ENCODE data around the gene FHIT.

The FHIT gene

GRCh38 chr3:60884005-60884404 is 367.2 kb downstream of the FHIT start:
- peaks cover 5 to 18% of the 10 kb centered on the region in 2 donors for H3K9me3 ChIP-seq (ENCODE audit: control insufficient read depth in 1 of 2, low read length in 2 of 2)
- no peaks in the 10 kb centered on the region for H3K27me3 ChIP-seq (ENCODE audit: low read depth, low read length)
- no peaks in the 10 kb centered on the region for H3K4me1 ChIP-seq (ENCODE audit: control insufficient read depth in 1 of 2, insufficient read depth in 2 of 2, low read length in 2 of 2)
- H3K4me3 ChIP-seq (ENCODE audit: low read depth in 1 of 2, low read length in 2 of 2): no peak overlapping the region
- H3K36me3 ChIP-seq (ENCODE audit: control insufficient read depth in 1 of 2, insufficient read depth in 2 of 2, low read length in 2 of 2): no peaks in the 10 kb centered on the region
- H3K27ac ChIP-seq (ENCODE audit: low read length): no peak overlapping the region

GRCh38 chr3:60877188-60877587 is 374.1 kb downstream of the FHIT start:
- Histone ChIP-seq H3K36me3 (ENCODE audit: control insufficient read depth in 1 of 2, insufficient read depth in 2 of 2, low read length in 2 of 2) (no peaks in the 10 kb centered on the region), H3K27ac (ENCODE audit: low read length) (no peak overlapping the region), H3K4me1 (ENCODE audit: control insufficient read depth in 1 of 2, insufficient read depth in 2 of 2, low read length in 2 of 2) (no peaks in the 10 kb centered on the region), H3K27me3 (ENCODE audit: low read depth, low read length) (no peaks in the 10 kb centered on the region), H3K9me3 (ENCODE audit: control insufficient read depth in 1 of 2, low read length in 2 of 2) (peaks cover 5 to 10% of the 10 kb centered on the region in 2 donors), H3K4me3 (ENCODE audit: low read depth in 1 of 2, low read length in 2 of 2) (no peak overlapping the region)

- Histone ChIP-seq H3K4me1 (ENCODE audit: control insufficient read depth in 1 of 2, insufficient read depth in 2 of 2, low read length in 2 of 2) (no peaks in the 10 kb centered on the region), H3K9me3 (ENCODE audit: control insufficient read depth in 1 of 2, low read length in 2 of 2) (peaks cover 0 to 17% of the 10 kb centered on the region in 2 donors), H3K4me3 (ENCODE audit: low read depth in 1 of 2, low read length in 2 of 2) (no peak overlapping the region), H3K36me3 (ENCODE audit: control insufficient read depth in 1 of 2, insufficient read depth in 2 of 2, low read length in 2 of 2) (no peaks in the 10 kb centered on the region), H3K27ac (ENCODE audit: low read length) (no peak overlapping the region), H3K27me3 (ENCODE audit: low read depth, low read length) (no peaks in the 10 kb centered on the region)
Observed at GRCh38 chr3:60870396-60870795, 380.9 kb downstream of the FHIT start.

- Histone ChIP-seq H3K36me3 (ENCODE audit: control insufficient read depth in 1 of 2, insufficient read depth in 2 of 2, low read length in 2 of 2) (no peaks in the 10 kb centered on the region), H3K27ac (ENCODE audit: low read length) (no peak overlapping the region), H3K27me3 (ENCODE audit: low read depth, low read length) (no peaks in the 10 kb centered on the region), H3K4me3 (ENCODE audit: low read depth in 1 of 2, low read length in 2 of 2) (no peak overlapping the region), H3K9me3 (ENCODE audit: control insufficient read depth in 1 of 2, low read length in 2 of 2) (peaks cover 0 to 21% of the 10 kb centered on the region in 2 donors), H3K4me1 (ENCODE audit: control insufficient read depth in 1 of 2, insufficient read depth in 2 of 2, low read length in 2 of 2) (no peaks in the 10 kb centered on the region)
Observed at GRCh38 chr3:60867200-60867599, 384.1 kb downstream of the FHIT start.

- H3K9me3 ChIP-seq (ENCODE audit: control insufficient read depth in 1 of 2, low read length in 2 of 2): no peaks in the 10 kb centered on the region
- H3K4me1 ChIP-seq (ENCODE audit: control insufficient read depth in 1 of 2, insufficient read depth in 2 of 2, low read length in 2 of 2): no peaks in the 10 kb centered on the region
- no peaks in the 10 kb centered on the region for H3K27me3 ChIP-seq (ENCODE audit: low read depth, low read length)
- H3K4me3 ChIP-seq (ENCODE audit: low read depth in 1 of 2, low read length in 2 of 2): no peak overlapping the region
- no peak overlapping the region for H3K27ac ChIP-seq (ENCODE audit: low read length)
- H3K36me3 ChIP-seq (ENCODE audit: control insufficient read depth in 1 of 2, insufficient read depth in 2 of 2, low read length in 2 of 2): no peaks in the 10 kb centered on the region
Observed at GRCh38 chr3:60856257-60857046, 394.8 kb downstream of the FHIT start.

- Histone ChIP-seq H3K27me3 (ENCODE audit: low read depth, low read length) (no peaks in the 10 kb centered on the region), H3K4me1 (ENCODE audit: control insufficient read depth in 1 of 2, insufficient read depth in 2 of 2, low read length in 2 of 2) (no peaks in the 10 kb centered on the region), H3K4me3 (ENCODE audit: low read depth in 1 of 2, low read length in 2 of 2) (no peak overlapping the region), H3K9me3 (ENCODE audit: control insufficient read depth in 1 of 2, low read length in 2 of 2) (no peaks in the 10 kb centered on the region), H3K27ac (ENCODE audit: low read length) (no peak overlapping the region), H3K36me3 (ENCODE audit: control insufficient read depth in 1 of 2, insufficient read depth in 2 of 2, low read length in 2 of 2) (no peaks in the 10 kb centered on the region)
Observed at GRCh38 chr3:60855250-60855649, 396.0 kb downstream of the FHIT start.

GRCh38 chr3:60854791-60855190 is 396.5 kb downstream of the FHIT start:
- Histone ChIP-seq H3K4me1 (ENCODE audit: control insufficient read depth in 1 of 2, insufficient read depth in 2 of 2, low read length in 2 of 2) (no peaks in the 10 kb centered on the region), H3K27ac (ENCODE audit: low read length) (no peak overlapping the region), H3K27me3 (ENCODE audit: low read depth, low read length) (no peaks in the 10 kb centered on the region), H3K4me3 (ENCODE audit: low read depth in 1 of 2, low read length in 2 of 2) (no peak overlapping the region), H3K9me3 (ENCODE audit: control insufficient read depth in 1 of 2, low read length in 2 of 2) (no peaks in the 10 kb centered on the region), H3K36me3 (ENCODE audit: control insufficient read depth in 1 of 2, insufficient read depth in 2 of 2, low read length in 2 of 2) (no peaks in the 10 kb centered on the region)

GRCh38 chr3:60847791-60848190 is 403.5 kb downstream of the FHIT start:
- Histone ChIP-seq H3K4me3 (ENCODE audit: low read depth in 1 of 2, low read length in 2 of 2) (no peak overlapping the region), H3K4me1 (ENCODE audit: control insufficient read depth in 1 of 2, insufficient read depth in 2 of 2, low read length in 2 of 2) (no peaks in the 10 kb centered on the region), H3K36me3 (ENCODE audit: control insufficient read depth in 1 of 2, insufficient read depth in 2 of 2, low read length in 2 of 2) (no peaks in the 10 kb centered on the region), H3K9me3 (ENCODE audit: control insufficient read depth in 1 of 2, low read length in 2 of 2) (no peaks in the 10 kb centered on the region), H3K27me3 (ENCODE audit: low read depth, low read length) (no peaks in the 10 kb centered on the region), H3K27ac (ENCODE audit: low read length) (no peak overlapping the region)

- H3K4me1 ChIP-seq (ENCODE audit: control insufficient read depth in 1 of 2, insufficient read depth in 2 of 2, low read length in 2 of 2): no peaks in the 10 kb centered on the region
- no peak overlapping the region for H3K27ac ChIP-seq (ENCODE audit: low read length)
- no peaks in the 10 kb centered on the region for H3K9me3 ChIP-seq (ENCODE audit: control insufficient read depth in 1 of 2, low read length in 2 of 2)
- no peaks in the 10 kb centered on the region for H3K27me3 ChIP-seq (ENCODE audit: low read depth, low read length)
- no peak overlapping the region for H3K4me3 ChIP-seq (ENCODE audit: low read depth in 1 of 2, low read length in 2 of 2)
- no peaks in the 10 kb centered on the region for H3K36me3 ChIP-seq (ENCODE audit: control insufficient read depth in 1 of 2, insufficient read depth in 2 of 2, low read length in 2 of 2)
Observed at GRCh38 chr3:60844256-60844655, 407.0 kb downstream of the FHIT start.

GRCh38 chr3:60841355-60841754 is 409.9 kb downstream of the FHIT start:
- H3K27ac ChIP-seq (ENCODE audit: low read length): no peak overlapping the region
- H3K27me3 ChIP-seq (ENCODE audit: low read depth, low read length): no peaks in the 10 kb centered on the region
- H3K4me1 ChIP-seq (ENCODE audit: control insufficient read depth in 1 of 2, insufficient read depth in 2 of 2, low read length in 2 of 2): no peaks in the 10 kb centered on the region
- no peaks in the 10 kb centered on the region for H3K9me3 ChIP-seq (ENCODE audit: control insufficient read depth in 1 of 2, low read length in 2 of 2)
- no peak overlapping the region for H3K4me3 ChIP-seq (ENCODE audit: low read depth in 1 of 2, low read length in 2 of 2)
- H3K36me3 ChIP-seq (ENCODE audit: control insufficient read depth in 1 of 2, insufficient read depth in 2 of 2, low read length in 2 of 2): no peaks in the 10 kb centered on the region

- Histone ChIP-seq H3K27ac (ENCODE audit: low read length) (no peak overlapping the region), H3K36me3 (ENCODE audit: control insufficient read depth in 1 of 2, insufficient read depth in 2 of 2, low read length in 2 of 2) (no peaks in the 10 kb centered on the region), H3K4me3 (ENCODE audit: low read depth in 1 of 2, low read length in 2 of 2) (no peak overlapping the region), H3K27me3 (ENCODE audit: low read depth, low read length) (no peaks in the 10 kb centered on the region), H3K9me3 (ENCODE audit: control insufficient read depth in 1 of 2, low read length in 2 of 2) (no peaks in the 10 kb centered on the region), H3K4me1 (ENCODE audit: control insufficient read depth in 1 of 2, insufficient read depth in 2 of 2, low read length in 2 of 2) (no peaks in the 10 kb centered on the region)
Observed at GRCh38 chr3:60839246-60839645, 412.0 kb downstream of the FHIT start.

- Histone ChIP-seq H3K4me1 (ENCODE audit: control insufficient read depth in 1 of 2, insufficient read depth in 2 of 2, low read length in 2 of 2) (no peaks in the 10 kb centered on the region), H3K27ac (ENCODE audit: low read length) (no peak overlapping the region), H3K27me3 (ENCODE audit: low read depth, low read length) (no peaks in the 10 kb centered on the region), H3K9me3 (ENCODE audit: control insufficient read depth in 1 of 2, low read length in 2 of 2) (no peaks in the 10 kb centered on the region), H3K36me3 (ENCODE audit: control insufficient read depth in 1 of 2, insufficient read depth in 2 of 2, low read length in 2 of 2) (no peaks in the 10 kb centered on the region), H3K4me3 (ENCODE audit: low read depth in 1 of 2, low read length in 2 of 2) (no peak overlapping the region)
Observed at GRCh38 chr3:60835796-60836195, 415.5 kb downstream of the FHIT start.
